NCI-H2029 (cell line): Measurements from ENCODE around the gene XPO6.

ENCODE experiments used
- DNase-seq: peaks from one replicate; lab custom pipeline; 2025; lab: John Stamatoyannopoulos, UW

Gene XPO6

GRCh38 chr16:28089992-28090365 lies 121.8 kb downstream of the XPO6 start:
- DNase-seq, result no peak

GRCh38 chr16:28089205-28089991 lies 122.4 kb downstream of the XPO6 start:
- DNase-seq, result no peak

GRCh38 chr16:28087675-28088300 lies 124.0 kb downstream of the XPO6 start:
- DNase-seq, result no peak

GRCh38 chr16:28087140-28087660 lies 124.6 kb downstream of the XPO6 start:
- no peak for DNase-seq

GRCh38 chr16:28086186-28087139 lies 125.3 kb downstream of the XPO6 start:
- no peak for DNase-seq

GRCh38 chr16:28085389-28086171 lies 126.2 kb downstream of the XPO6 start:
- DNase-seq, result no peak

- no peak for DNase-seq
Measured at GRCh38 chr16:28084209-28084608, 127.6 kb downstream of the XPO6 start.

GRCh38 chr16:28082624-28083023 lies 129.1 kb downstream of the XPO6 start:
- no peak for DNase-seq

GRCh38 chr16:28081391-28081968 lies 130.3 kb downstream of the XPO6 start:
- DNase-seq, result no peak

GRCh38 chr16:28078261-28078660 lies 133.5 kb downstream of the XPO6 start:
- no peak for DNase-seq

GRCh38 chr16:28073836-28074235 lies 137.9 kb downstream of the XPO6 start:
- DNase-seq, result no peak

GRCh38 chr16:28072087-28072486 lies 139.7 kb downstream of the XPO6 start:
- DNase-seq, result no peak

- no peak for DNase-seq
Measured at GRCh38 chr16:28069971-28070794, 141.6 kb downstream of the XPO6 start.

- DNase-seq, result no peak
Measured at GRCh38 chr16:28068976-28069375, 142.8 kb downstream of the XPO6 start.

GRCh38 chr16:28067604-28068379 lies 144.0 kb downstream of the XPO6 start:
- no peak for DNase-seq

- no peak for DNase-seq
Measured at GRCh38 chr16:28064706-28065249, 147.0 kb downstream of the XPO6 start.

- DNase-seq, result no peak
Measured at GRCh38 chr16:28064150-28064549, 147.6 kb downstream of the XPO6 start.

GRCh38 chr16:28063591-28064061 lies 148.1 kb downstream of the XPO6 start, which contains the start of gene GSG1L:
TSS of gene GSG1L (minus strand) at chr16:28063714. CDS start at chr16:28063424, 290 bp downstream.
- DNase-seq, result no peak
